Vagina (tissue), 2 donors: ENCODE data around the gene ACADSB. TPM values are rescaled to one million over a fixed set of nuclear protein-coding genes. Genes with fewer than 3 reads are reported as not detected.
A peak's percentile ranks its signal among the peaks of the same experiment; 100 is the strongest.

ENCODE experiments used
- DNase-seq, 2 donors: peaks; one replicate each; pipeline ENCODE4 v3.0.0-alpha.2; 2017; ENCODE audit errors: extremely low spot score in 2 of 2
- H3K27ac ChIP-seq: fragments of 200-600 bp; sonication (generic); one replicate; pipeline ENCODE4 v1.5.1; 2019
- H3K27me3 ChIP-seq: fragments of 200-600 bp; sonication (generic); one replicate; pipeline ENCODE4 v1.5.1; 2019
- H3K36me3 ChIP-seq, 2 donors: fragments of 200-600 bp; sonication (generic); one replicate each; pipeline ENCODE4 v1.5.1; 2017 to 2019
- H3K4me1 ChIP-seq: fragments of 200-600 bp; sonication (generic); one replicate; pipeline ENCODE4 v1.5.1; 2019
- H3K4me3 ChIP-seq, 2 donors: fragments of 200-600 bp; sonication (generic); 1 replicate in 1 of 2; 2 replicates in 1 of 2; pipeline ENCODE4 v1.5.1; 2016 to 2019
- H3K9me3 ChIP-seq: fragments of 200-600 bp; sonication (generic); one replicate; pipeline ENCODE4 v1.5.1; 2019
- CTCF ChIP-seq, 3 experiments: fragments of 450-650 bp in 2 of 3; fragments of 200-600 bp in 1 of 3; sonication (generic) in 1 of 3; IDR thresholded peaks; one replicate each; pipeline ENCODE4 v1.5.1; 2017 to 2019; ENCODE audit warnings: antibody characterized with exemption in 3 of 3, mild to moderate bottlenecking in 2 of 3, moderate library complexity in 2 of 3
- POLR2A ChIP-seq, 2 donors: fragments of 450-650 bp; IDR thresholded peaks; one replicate each; pipeline ENCODE4 v1.6.1; 2017; ENCODE audit warnings: antibody characterized with exemption in 2 of 2, mild to moderate bottlenecking in 2 of 2, moderate library complexity in 2 of 2
- POLR2AphosphoS5 ChIP-seq, 2 donors: sonication (generic); formaldehyde crosslinking; IDR thresholded peaks; one replicate each; pipeline ENCODE4 v1.9.0; 2017; ENCODE audit warnings: antibody characterized with exemption in 2 of 2, mild to moderate bottlenecking in 2 of 2, low read depth in 1 of 2; ENCODE audit not compliant: insufficient read depth in 1 of 2
- intact Hi-C: fragments of 100-400 bp; cut with DNase I; formaldehyde crosslinking; loops from one replicate; pipeline ENCODE4 v1.15.1; 2023
- total RNA-seq: library from RNA; depleted of rRNA; stranded (reverse); fragments of >200 nt; gene quantifications from one replicate; pipeline ENCODE4 v1.2.3, GENCODE V29; 2016

The ACADSB gene
- total RNA-seq, 1 donor from 2014 or later = 10.3 TPM

DNA sequence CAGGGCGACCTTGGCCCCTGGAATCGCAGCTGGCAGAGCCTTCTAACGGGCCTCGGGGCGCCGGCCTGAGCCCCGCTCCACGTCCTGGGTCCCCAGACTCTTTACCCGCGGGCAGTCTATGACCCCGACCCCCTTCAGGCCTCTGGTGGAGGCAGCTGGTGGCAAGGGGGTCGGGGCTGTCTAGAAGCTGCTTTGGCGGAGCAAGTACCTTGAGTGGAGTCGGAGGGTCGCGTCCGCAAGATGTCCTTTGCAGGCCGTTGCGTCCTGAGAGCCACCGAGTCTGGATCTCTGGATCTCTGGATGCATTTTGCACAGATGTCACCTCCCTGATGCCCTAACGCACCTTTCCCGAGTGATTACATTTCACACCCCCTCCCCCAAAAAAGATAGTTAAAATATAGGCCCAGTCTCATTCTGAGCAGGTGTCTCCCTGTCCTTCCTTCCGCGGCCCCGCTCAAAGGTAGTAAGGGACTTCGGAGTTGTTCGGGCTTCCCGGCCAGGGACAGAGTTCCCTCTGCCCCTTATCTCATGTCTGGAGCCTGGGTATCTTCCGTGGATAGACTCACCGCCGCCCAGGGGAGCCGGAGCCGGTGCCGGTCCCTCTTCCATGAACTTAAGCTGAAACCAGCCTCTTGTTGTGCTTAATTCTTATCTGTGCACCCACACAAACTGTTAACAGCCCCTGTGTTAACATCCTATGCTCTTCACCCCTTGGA, 457 bp downstream of the ACADSB start:
- TF ChIP-seq CTCF (IDR thresholded peaks at IDR 0.05) (no peak), POLR2AphosphoS5 (IDR thresholded peaks at IDR 0.05; ENCODE audit: insufficient read depth in 1 of 2, low read depth in 1 of 2) (no peak), POLR2A (IDR thresholded peaks at IDR 0.05) (no peak)
- Histone ChIP-seq H3K36me3 (no peaks in the 10 kb centered on the region), H3K4me3 (peak overlapping the region; percentile 92 to 98), H3K9me3 (no peaks in the 10 kb centered on the region), H3K27ac (peak overlapping the region; percentile 95), H3K27me3 (no peaks in the 10 kb centered on the region), H3K4me1 (peaks cover 58% of the 10 kb centered on the region)
- intact Hi-C loops = no loop called here
- peak in 1 of 2 donors; percentile 89 for DNase-seq

GRCh38 chr10:123011987-123012386, 3.2 kb downstream of the ACADSB start:
- no peaks in the 10 kb centered on the region for H3K27me3 ChIP-seq
- intact Hi-C loops = no loop called here
- no peak for TF ChIP-seq CTCF (IDR thresholded peaks at IDR 0.05)
- TF ChIP-seq POLR2A (IDR thresholded peaks at IDR 0.05) = no peak
- no peaks in the 10 kb centered on the region for H3K9me3 ChIP-seq
- H3K4me1 ChIP-seq = peaks cover 34% of the 10 kb centered on the region
- no peaks in the 10 kb centered on the region for H3K36me3 ChIP-seq
- DNase-seq = no peak
- H3K4me3 ChIP-seq = no peak overlapping the region
- no peak overlapping the region for H3K27ac ChIP-seq

GRCh38 chr10:123013456-123014419, 4.9 kb downstream of the ACADSB start:
- H3K4me3 ChIP-seq = no peak overlapping the region
- peaks cover 33% of the 10 kb centered on the region for H3K4me1 ChIP-seq
- no peaks in the 10 kb centered on the region for H3K36me3 ChIP-seq
- H3K9me3 ChIP-seq = no peaks in the 10 kb centered on the region
- no peak overlapping the region for H3K27ac ChIP-seq
- no peak for TF ChIP-seq CTCF (IDR thresholded peaks at IDR 0.05)
- no peak for TF ChIP-seq POLR2A (IDR thresholded peaks at IDR 0.05)
- TF ChIP-seq POLR2AphosphoS5 (IDR thresholded peaks at IDR 0.05; ENCODE audit: insufficient read depth in 1 of 2, low read depth in 1 of 2) = no peak
- DNase-seq = no peak
- intact Hi-C loops = no loop called here
- no peaks in the 10 kb centered on the region for H3K27me3 ChIP-seq

DNA sequence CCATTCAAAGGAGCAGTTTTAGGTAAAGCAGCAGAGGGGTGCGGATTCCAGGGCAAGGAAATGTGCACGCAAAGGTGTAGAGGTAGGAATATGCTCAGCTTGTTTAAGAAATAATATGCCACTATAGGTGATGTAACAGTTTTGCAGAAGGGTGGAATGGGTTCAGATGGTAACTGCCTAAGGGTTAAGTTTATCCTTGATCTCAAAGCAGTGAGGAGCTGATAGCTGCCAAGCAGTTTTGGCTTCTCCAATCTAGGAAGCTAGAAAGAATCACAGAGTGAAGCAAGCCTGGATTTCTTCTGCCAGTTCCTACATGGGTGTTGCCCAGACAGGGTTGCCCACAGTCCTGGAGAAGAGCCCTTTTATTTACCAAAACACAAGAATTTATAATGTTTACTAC, 6.0 kb downstream of the ACADSB start:
- DNase-seq = no peak
- no peak for TF ChIP-seq CTCF (IDR thresholded peaks at IDR 0.05)
- no peak for TF ChIP-seq POLR2AphosphoS5 (IDR thresholded peaks at IDR 0.05; ENCODE audit: insufficient read depth in 1 of 2, low read depth in 1 of 2)
- no peak for TF ChIP-seq POLR2A (IDR thresholded peaks at IDR 0.05)
- intact Hi-C loops = no loop called here
- Histone ChIP-seq H3K27ac (no peak overlapping the region), H3K4me1 (peaks cover 26% of the 10 kb centered on the region), H3K4me3 (no peak overlapping the region), H3K27me3 (no peaks in the 10 kb centered on the region), H3K9me3 (no peaks in the 10 kb centered on the region), H3K36me3 (no peaks in the 10 kb centered on the region)
